CD14-positive monocyte (primary cell): ENCODE measurements around the gene CD163. TPM values are rescaled to one million over a fixed set of nuclear protein-coding genes. Genes with fewer than 3 reads are reported as not detected.

Source experiments
- DNase-seq, 3 donors: peaks; one replicate each; pipeline ENCODE4 v3.0.0-alpha.2; 2011 to 2022
- H2AFZ ChIP-seq: 2 replicates; pipeline ENCODE4 v1.6.0; 2012; ENCODE audit warnings: mild to moderate bottlenecking, low read depth, low read length, inconsistent platforms; ENCODE audit not compliant: insufficient read depth, poor library complexity, severe bottlenecking
- H3K27ac ChIP-seq, 2 donors: 1 replicate in 1 of 2; 2 replicates in 1 of 2; pipeline ENCODE4 v1.5.1; 2012 to 2013; ENCODE audit warnings: low read length in 2 of 2, control low read depth in 1 of 2, inconsistent platforms in 1 of 2, low read depth in 1 of 2, mild to moderate bottlenecking in 1 of 2
- H3K27me3 ChIP-seq, 2 donors: one replicate each; pipeline versions ENCODE4 v1.6.0 to v1.6.1; 2011 to 2013; ENCODE audit warnings: low read length in 2 of 2; ENCODE audit not compliant: control insufficient read depth in 2 of 2, insufficient read depth in 2 of 2
- H3K36me3 ChIP-seq, 2 donors: replicated peaks in 1 of 2; 1 replicate in 1 of 2; 2 replicates in 1 of 2; pipeline versions ENCODE4 v1.5.1 to v1.6.1; 2012 to 2013; ENCODE audit warnings: low read length in 2 of 2, control low read depth in 1 of 2, inconsistent platforms in 1 of 2, mild to moderate bottlenecking in 1 of 2; ENCODE audit not compliant: insufficient read depth in 2 of 2, control insufficient read depth in 1 of 2
- H3K4me1 ChIP-seq, 2 donors: 1 replicate in 1 of 2; 2 replicates in 1 of 2; pipeline versions ENCODE4 v1.5.1 to v1.6.1; 2012 to 2013; ENCODE audit warnings: low read length in 2 of 2, control low read depth in 1 of 2, inconsistent platforms in 1 of 2, mild to moderate bottlenecking in 1 of 2, moderate library complexity in 1 of 2; ENCODE audit not compliant: insufficient read depth in 2 of 2, control insufficient read depth in 1 of 2
- H3K4me2 ChIP-seq: replicated peaks from 2 replicates; pipeline ENCODE3; 2012; ENCODE audit warnings: low read length, moderate library complexity, mild to moderate bottlenecking; ENCODE audit not compliant: poor library complexity, severe bottlenecking; ENCODE audit errors: extremely low read depth
- H3K4me3 ChIP-seq, 3 experiments: fragments of 200-600 bp in 1 of 3; sonication (generic) in 1 of 3; replicated peaks in 1 of 3; 1 replicate in 2 of 3; 2 replicates in 1 of 3; pipeline ENCODE4 v1.5.1; 2011 to 2013; ENCODE audit warnings: low read length in 3 of 3, mild to moderate bottlenecking in 3 of 3, control low read depth in 2 of 3, low read depth in 2 of 3, inconsistent platforms in 1 of 3, moderate library complexity in 1 of 3
- H3K79me2 ChIP-seq: 2 replicates; pipeline ENCODE4 v1.6.0; 2012; ENCODE audit warnings: mild to moderate bottlenecking, control low read depth, inconsistent platforms, low read length, moderate library complexity; ENCODE audit not compliant: insufficient read depth
- H3K9ac ChIP-seq: 2 replicates; pipeline ENCODE4 v1.6.0; 2017; ENCODE audit warnings: low read length, mild to moderate bottlenecking; ENCODE audit not compliant: insufficient read depth, poor library complexity, severe bottlenecking
- H3K9me3 ChIP-seq, 2 donors: replicated peaks in 1 of 2; 1 replicate in 1 of 2; 2 replicates in 1 of 2; pipeline versions ENCODE4 v1.5.1 to v1.6.1; 2012 to 2013; ENCODE audit warnings: low read length in 2 of 2, control low read depth in 1 of 2; ENCODE audit not compliant: control insufficient read depth in 1 of 2, insufficient read depth in 1 of 2
- H4K20me1 ChIP-seq: 2 replicates; pipeline ENCODE4 v1.6.0; 2012; ENCODE audit warnings: mild to moderate bottlenecking, low read length, control low read depth, moderate library complexity; ENCODE audit not compliant: insufficient read depth
- H3K27ac Mint-ChIP-seq, 7 donors: one replicate each; pipeline ENCODE4 v1.8.0; 2020; ENCODE audit warnings: mild to moderate bottlenecking in 7 of 7, mixed read lengths in 7 of 7, moderate library complexity in 6 of 7, inconsistent platforms in 2 of 7
- H3K27me3 Mint-ChIP-seq, 3 donors: one replicate each; pipeline ENCODE4 v1.8.0; 2021 to 2022; ENCODE audit warnings: low read depth in 3 of 3, mild to moderate bottlenecking in 3 of 3, mixed read lengths in 3 of 3, moderate library complexity in 3 of 3, inconsistent platforms in 1 of 3
- H3K36me3 Mint-ChIP-seq, 2 donors: one replicate each; pipeline ENCODE4 v1.8.0; 2020; ENCODE audit warnings: mixed read lengths in 2 of 2, inconsistent platforms in 1 of 2, mild to moderate bottlenecking in 1 of 2
- H3K4me1 Mint-ChIP-seq: one replicate; pipeline ENCODE4 v1.8.0; 2020; ENCODE audit warnings: mild to moderate bottlenecking, mixed read lengths
- H3K4me3 Mint-ChIP-seq, 2 donors: one replicate each; pipeline ENCODE4 v1.8.0; 2020; ENCODE audit warnings: mild to moderate bottlenecking in 2 of 2, mixed read lengths in 2 of 2, moderate library complexity in 1 of 2
- H3K9me3 Mint-ChIP-seq, 7 donors: one replicate each; pipeline ENCODE4 v1.8.0; 2020 to 2022; ENCODE audit warnings: mixed read lengths in 7 of 7, mild to moderate bottlenecking in 6 of 7, moderate library complexity in 6 of 7, inconsistent platforms in 2 of 7
- CTCF ChIP-seq: fragments of 200-600 bp; IDR thresholded peaks from one replicate; pipeline ENCODE4 v1.8.0; 2022; ENCODE audit warnings: antibody characterized with exemption, mild to moderate bottlenecking
- WGBS: methylation state at CpG from one replicate; pipeline ENCODE4 v1.1.5; 2013; ENCODE audit warnings: missing lambda C conversion rate; ENCODE audit not compliant: insufficient coverage; 5-methylcytosine and 5-hydroxymethylcytosine counted together
- intact Hi-C, 2 donors: fragments of 100-400 bp; cut with micrococcal nuclease; formaldehyde crosslinking; loops; one replicate each; pipeline versions ENCODE4 v1.15.0 to v1.15.1; 2023
- polyA plus RNA-seq, 3 donors: library from polyadenylated mRNA; depleted of rRNA in 1 of 3; unstranded in 2 of 3; stranded (reverse) in 1 of 3; fragments of 300-500 nt in 2 of 3; fragments of >200 nt in 1 of 3; fragmentation: Illumina TruSeq in 2 of 3; gene quantifications; 1 replicate in 2 of 3; 2 replicates in 1 of 3; pipeline ENCODE4 v1.2.3, GENCODE V29; 2012 to 2021

CD163 gene
- polyA plus RNA-seq, 3 donors = 119 to 130 (median 123) TPM

GRCh38 chr12:7459973-7460372, 43.6 kb downstream of the CD163 start:
- DNase-seq = no peak
- no peak for TF ChIP-seq CTCF
- Histone ChIP-seq H3K27me3 (no peaks in the 10 kb centered on the region), H3K9me3 (no peaks in the 10 kb centered on the region), H3K9ac (no peak overlapping the region), H3K4me2 (no peak overlapping the region), H3K4me1 (no peaks in the 10 kb centered on the region), H4K20me1 (no peaks in the 10 kb centered on the region), H2AFZ (no peak overlapping the region), H3K36me3 (no peaks in the 10 kb centered on the region), H3K4me3 (no peak overlapping the region), H3K79me2 (no peaks in the 10 kb centered on the region), H3K27ac (no peak overlapping the region)
- Mint-ChIP-seq H3K27ac (no peak overlapping the region), H3K9me3 (peaks cover 0 to 11% (median 4%) of the 10 kb centered on the region in 7 donors), H3K4me3 (no peak overlapping the region), H3K27me3 (peaks cover 0 to 3% (median 2%) of the 10 kb centered on the region in 3 donors), H3K4me1 (no peaks in the 10 kb centered on the region), H3K36me3 (no peaks in the 10 kb centered on the region)
- intact Hi-C loops = loop anchor here (2.0 to 10.0 kb wide), 3 partner anchors 238 to 315 kb away; no protein-coding TSS in a partner anchor
- WGBS = no CpG with 5 or more reads among the region's 3 CpGs

GRCh38 chr12:7451756-7452155, 51.8 kb downstream of the CD163 start:
- Histone ChIP-seq H3K79me2 (no peaks in the 10 kb centered on the region), H3K27ac (no peak overlapping the region), H2AFZ (no peak overlapping the region), H3K9ac (no peak overlapping the region), H3K4me2 (no peak overlapping the region), H4K20me1 (no peaks in the 10 kb centered on the region), H3K4me1 (peaks cover 3 to 6% of the 10 kb centered on the region in 2 donors), H3K4me3 (no peak overlapping the region), H3K9me3 (peaks cover 0 to 7% of the 10 kb centered on the region in 2 donors), H3K27me3 (no peaks in the 10 kb centered on the region), H3K36me3 (no peaks in the 10 kb centered on the region)
- peak in 1 of 3 donors; percentile 12 for DNase-seq
- WGBS = no CpG with 5 or more reads among the region's 3 CpGs
- intact Hi-C loops = loop anchor here in 1 of 2 donors (10.0 kb wide), 1 partner anchor 307 kb away; no protein-coding TSS in a partner anchor
- H3K9me3 Mint-ChIP-seq = peaks cover 0 to 2% (median 0%) of the 10 kb centered on the region in 7 donors
- H3K36me3 Mint-ChIP-seq = no peaks in the 10 kb centered on the region
- peaks cover 0 to 5% (median 0%) of the 10 kb centered on the region in 3 donors for H3K27me3 Mint-ChIP-seq
- no peak overlapping the region for H3K4me3 Mint-ChIP-seq
- no peak for TF ChIP-seq CTCF
- peaks cover 4% of the 10 kb centered on the region for H3K4me1 Mint-ChIP-seq
- no peak overlapping the region for H3K27ac Mint-ChIP-seq
